UCSD-AML1 (cell line): ENCODE data around the gene ERC1.
"Not testable (repeated sequence)": the region's sequence is repeated elsewhere in the genome, so short reads cannot be mapped to it uniquely, and the experiment has no call there.

Experiments
- DNase-seq: peaks from one replicate; lab custom pipeline; 2025; ENCODE audit not compliant: unreplicated experiment; lab: John Stamatoyannopoulos, UW

ERC1 gene

DNA sequence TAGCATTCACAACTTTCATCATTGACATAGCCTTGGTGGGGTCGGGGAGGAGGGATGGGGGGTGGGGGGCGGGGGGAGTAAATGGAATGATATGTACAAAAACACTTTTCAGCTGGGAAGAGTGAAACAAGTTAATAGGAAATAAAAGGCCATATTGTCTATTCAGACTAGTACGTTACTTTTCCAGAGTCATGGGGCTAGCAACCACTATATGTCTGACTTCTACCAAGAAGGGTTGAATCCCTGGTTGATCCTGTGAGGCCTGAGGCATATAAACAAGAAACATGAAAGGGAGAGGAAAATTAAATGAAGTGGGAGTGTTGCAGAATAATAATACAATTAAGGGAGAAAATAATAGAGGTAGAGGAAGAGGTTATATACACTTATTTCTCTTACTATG lies 225.5 kb downstream of the ERC1 start:
- no peak for DNase-seq

DNA sequence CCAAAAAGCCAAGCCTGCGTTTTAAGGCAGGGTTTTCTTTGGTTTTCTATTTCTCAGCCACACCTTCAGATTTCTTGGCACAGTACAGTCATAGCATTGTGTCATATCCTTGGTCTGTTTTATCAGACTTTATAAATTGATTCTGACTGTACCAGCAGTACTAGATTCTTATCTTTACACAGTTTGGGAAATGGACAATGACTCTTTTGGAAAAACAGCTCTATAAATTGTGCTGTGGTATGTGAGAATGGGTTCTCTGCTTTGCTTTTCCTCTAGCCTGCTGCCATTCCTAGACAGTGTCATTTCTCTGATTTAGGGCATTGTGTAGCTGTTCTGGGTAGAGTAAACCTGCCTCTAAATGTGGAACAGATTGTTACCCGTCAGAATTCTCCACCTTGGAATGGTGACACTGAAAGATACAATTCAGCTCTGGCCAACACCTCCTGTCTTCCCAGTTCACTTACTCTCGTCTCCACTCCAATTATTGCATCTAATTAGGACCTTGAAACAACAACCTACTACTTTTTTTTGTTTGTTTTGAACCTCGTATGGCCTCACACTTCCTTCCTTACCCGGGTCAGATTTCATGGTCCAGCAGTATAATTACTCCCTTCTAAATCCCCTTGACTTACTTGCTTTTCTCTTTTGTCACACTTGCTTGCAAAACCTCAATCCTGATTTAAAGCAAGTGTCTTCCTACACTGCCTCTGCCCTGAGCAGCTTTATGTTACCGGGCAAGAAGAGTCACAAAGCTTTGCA lies 226.3 kb downstream of the ERC1 start:
- DNase-seq = no peak

DNA sequence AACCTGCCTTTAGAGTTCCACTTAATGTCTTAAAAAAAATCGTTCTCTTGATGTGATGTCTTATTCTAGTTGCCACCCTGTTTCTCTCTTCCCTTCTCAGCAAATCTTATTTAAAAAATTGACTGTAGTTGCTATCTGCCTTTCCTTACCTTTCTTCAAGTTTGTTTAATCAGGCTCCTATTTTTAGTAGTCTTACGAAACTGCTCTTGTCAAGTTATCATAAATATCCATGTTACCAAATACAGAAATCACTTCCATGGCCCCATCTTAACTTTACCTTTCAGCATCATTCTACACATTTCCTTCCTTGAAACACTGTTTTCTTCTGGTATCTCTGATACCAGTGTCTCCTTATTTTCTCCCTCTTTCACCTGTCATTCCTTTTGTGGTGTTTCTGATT lies 227.3 kb downstream of the ERC1 start:
- DNase-seq = no peak

DNA sequence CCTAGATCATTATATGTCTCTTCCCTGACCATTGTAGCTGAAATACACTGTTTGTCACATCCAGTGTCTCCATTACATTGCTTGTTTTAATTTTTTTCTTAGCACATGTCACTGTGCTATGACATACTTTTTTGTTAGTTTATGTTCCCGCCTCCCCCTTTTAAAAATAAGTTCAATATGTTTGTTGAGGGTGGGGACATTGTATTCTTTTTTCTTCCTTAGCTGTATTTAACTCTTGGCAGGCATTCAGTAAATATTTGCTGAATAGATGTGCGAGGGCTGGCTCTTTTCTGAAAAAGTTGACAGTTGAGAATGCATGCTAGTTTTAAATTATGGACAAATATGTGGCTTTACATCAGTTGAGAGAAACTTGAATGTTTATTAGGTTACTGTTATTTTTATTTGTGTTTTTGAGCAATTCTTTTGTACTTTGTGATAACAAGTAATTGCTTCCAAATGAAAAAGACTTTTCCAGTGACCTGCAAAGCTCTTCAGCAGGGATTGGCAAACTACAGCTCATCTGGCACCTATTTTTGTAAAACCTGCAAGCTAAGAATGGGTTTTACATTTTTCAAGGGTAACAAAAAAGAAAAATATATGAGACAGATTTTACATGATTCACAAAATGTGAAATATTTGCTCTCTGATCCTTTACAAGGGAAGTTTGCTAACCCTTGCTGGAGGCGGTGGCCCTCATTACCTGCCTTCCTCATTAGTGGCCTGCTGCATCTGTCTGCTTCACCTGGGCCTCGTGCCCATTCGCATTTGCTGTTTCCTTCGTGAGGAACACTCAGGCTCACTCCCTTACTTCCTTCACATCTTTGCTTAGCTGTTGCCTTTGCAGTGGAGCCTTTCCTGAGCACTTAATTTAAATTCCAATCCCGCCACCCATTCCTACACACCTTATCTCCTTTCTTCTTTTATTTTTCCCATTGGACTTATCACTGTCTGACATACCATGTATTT lies 229.4 kb downstream of the ERC1 start:
- DNase-seq = no peak

DNA sequence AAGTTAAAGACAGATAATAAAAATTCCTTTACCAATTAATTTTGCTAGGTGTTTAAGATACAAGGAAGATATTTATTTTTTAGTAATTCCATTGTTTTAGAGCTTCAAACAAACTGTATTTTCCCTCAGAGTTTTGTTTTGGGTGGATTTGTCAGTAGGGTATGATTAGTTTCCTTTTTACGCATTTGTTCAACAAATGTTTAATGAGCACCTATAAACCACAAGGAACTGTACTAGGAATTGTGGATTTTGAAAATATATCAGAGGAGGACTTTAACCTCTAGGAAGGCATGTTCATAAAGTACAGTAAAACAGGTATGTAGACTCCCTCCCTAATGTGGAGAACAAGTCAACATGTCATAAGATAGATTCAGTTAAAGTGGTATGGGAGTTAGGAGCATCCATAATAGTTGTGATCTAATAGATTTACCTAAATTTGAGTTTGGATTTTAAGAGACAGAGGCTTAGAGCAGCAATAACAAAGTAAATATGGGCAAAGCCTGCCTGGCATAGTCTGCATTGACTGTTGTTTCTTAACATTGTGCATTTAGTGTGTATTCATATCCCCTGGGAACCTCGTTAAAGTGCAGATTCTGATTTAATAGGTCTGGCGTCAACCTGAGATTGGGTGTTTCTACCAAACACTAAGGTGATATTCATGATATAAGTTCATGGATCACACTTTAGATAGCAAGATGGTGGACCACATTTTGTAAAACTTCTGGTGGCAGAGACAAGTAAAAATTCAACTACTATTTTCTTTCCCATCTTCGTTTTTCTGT lies 232.0 kb downstream of the ERC1 start:
- no peak for DNase-seq

DNA sequence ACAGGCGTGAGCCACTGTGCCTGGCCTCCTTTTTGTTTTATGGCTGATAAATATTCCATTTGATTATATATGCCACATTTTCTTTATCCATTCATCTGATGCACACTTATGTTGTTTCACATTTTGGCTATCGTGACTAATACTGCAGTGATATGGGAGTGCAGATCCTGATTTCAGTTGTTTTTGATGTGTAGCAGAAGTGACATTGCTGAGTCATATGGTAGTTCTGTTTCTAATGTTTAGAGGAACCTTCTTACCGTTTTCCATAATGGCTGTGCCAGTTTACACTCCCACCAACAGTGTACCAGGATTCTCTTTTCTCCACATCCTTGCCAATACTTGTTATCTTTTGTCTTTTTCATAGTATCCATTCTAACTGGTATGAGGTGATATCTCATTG lies 235.9 kb downstream of the ERC1 start:
- no peak for DNase-seq

DNA sequence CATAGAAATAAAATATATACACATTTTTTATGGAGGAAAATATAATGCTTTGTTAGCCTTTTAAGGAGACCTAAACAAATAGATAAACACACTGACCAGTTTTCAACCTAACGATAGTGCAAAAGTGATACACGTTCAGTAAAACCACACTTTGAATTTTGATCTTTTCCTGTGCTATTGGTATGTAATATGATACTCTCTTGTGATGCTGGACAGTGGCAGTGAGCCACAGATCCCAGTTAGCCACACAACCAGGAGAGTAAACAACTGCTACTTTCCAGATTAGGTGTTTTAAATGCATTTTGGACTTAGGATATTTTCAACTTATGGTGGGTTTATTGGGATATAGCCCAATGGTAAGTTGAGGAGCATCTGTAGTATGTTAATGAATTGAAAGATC lies 243.1 kb downstream of the ERC1 start:
- no peak for DNase-seq

DNA sequence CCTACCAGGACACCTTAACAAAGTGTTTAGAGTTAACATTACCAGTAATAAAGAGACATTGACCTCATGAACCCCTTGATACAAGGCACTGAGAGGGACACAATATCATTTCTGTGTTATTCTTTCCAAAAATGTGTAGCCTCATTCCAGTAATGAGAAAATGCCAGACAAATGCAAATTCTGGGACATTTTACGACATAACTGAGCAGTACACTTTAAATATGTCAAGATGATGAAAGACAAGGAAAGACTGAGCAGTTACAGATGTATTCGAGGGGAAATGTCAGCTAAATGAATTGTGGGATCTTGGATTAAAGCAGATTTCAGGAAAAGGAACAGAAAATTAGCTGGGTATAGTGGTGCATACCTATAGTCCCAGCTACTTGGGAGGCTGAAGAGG lies 255.6 kb downstream of the ERC1 start:
- no peak for DNase-seq

DNA sequence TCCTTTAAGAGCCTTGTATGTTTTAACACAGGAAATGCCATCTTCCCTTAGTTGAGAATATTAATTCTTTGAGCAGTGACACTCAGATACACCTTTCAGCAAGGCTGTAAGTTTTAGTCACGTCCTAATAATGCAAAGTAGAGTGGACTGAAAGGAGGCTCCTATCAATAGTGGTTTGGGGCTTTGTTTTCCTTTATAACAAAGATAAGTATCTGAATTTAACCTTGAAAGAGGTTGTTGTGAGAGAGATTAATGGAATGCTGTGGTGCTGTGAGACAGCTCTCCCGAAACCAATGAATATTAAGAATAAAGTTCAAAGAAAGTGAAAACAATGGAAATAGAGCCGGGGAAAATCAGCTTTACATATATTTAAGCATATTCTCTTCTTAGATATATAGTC lies 259.6 kb downstream of the ERC1 start:
- DNase-seq = no peak

DNA sequence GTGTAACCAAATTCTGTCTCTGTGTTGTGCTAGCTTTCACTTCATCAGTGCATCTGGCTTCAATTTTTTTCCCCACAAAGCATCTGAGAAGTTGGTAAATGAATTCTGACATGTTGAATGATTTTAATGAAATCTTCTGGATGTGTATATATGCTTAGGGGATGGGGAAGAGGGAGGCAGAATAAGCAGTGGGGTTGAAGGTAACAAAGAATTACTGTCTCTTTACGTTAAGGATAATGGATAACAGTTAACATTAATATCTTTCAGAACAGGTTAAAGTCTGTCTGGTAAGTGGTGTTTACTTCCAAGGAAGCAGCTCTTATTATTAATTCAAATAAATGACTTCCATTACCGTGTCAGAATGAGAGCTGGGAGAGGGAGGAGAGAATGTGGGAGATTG lies 261.7 kb downstream of the ERC1 start:
- no peak for DNase-seq

DNA sequence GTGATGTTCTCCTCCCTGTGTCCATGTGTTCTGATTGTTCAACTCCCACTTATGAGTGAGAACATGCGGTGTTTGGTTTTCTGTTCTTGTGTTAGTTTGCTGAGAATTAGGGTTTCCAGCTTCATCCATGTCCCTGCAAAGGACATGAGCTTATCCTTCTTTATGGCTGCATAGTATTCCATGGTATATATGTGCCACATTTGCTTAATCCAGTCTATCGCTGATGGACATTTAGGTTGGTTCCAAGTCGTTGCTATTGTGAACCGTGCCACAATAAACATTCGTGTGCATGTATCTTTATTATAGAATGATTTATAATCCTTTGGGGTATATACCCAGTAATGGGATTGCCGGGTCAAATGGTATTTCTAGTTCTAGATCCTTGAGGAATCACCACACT lies 264.1 kb downstream of the ERC1 start:
- DNase-seq = not testable (repeated sequence)

DNA sequence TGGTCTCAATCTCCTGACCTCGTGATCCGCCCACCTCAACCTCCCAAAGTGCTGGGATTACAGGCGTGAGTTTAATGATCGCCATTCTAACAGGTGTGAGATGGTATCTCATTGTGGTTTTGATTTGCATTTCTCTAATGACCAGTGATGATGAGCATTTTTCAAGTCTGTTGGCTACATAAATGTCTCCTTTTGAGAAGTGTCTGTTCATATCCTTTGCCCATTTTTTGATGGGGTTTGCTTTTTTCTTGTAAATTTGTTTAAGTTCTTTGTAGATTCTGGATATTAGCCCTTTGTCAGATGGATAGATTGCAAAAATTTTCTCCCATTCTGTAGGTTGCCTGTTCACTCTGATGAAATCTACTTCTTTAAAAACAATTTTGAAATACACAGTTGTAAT lies 264.8 kb downstream of the ERC1 start:
- DNase-seq = not testable (repeated sequence)

DNA sequence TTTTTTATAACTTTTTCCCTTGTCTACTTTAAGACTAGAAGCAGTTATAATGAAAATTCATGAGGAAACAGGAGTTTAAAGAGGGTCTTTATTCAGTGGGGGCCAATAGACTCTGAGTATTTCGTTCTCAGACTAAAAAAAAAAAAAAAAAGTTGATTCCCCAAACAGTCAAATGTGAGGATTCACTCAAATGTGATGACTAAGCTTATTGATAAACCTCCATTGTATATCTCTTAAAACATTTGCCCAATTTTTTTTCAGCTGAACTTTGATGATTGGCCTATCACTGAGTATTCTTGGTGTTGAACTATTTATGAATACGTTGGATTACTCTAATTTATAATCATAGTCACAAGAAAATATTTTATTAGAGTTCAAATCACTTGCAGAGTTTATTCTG lies 265.3 kb downstream of the ERC1 start:
- DNase-seq = no peak

DNA sequence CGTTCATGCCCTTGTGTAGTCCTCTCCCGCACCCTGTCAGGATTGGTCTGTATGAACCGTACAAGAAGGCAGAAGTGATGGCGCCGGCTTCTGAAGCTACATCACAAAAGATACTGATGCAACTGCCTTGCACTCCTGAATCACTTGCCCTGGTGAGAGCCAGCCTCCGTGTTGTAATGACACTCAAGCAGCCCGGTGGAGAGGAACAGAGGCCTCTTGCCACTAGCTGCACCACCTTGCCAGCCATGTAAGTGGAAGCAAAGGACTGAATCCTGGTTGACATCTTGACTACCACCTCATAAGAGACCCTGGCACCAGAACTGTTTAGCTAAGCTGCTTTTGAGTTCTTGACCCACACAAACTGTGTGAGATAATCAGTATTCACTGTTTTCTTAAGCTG lies 266.0 kb downstream of the ERC1 start:
- no peak for DNase-seq

DNA sequence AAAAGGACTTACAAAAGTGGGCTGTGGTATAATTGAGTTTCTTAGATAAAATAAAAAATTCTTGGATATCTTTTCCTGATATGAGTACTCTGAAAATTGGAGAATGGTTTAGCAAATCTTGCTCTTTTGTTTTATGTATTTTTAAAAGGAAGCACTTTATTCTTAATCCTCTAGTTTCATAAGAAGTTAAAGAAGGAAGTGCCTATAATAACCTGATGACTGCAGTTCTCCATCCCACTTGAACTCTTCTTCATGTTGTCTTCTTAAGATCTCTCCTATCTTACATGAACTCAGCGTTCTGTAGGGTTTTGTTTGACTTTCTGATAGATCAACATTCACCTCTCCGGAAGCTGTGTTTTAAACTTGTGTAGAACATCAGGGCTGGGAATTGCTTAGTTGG lies 271.0 kb downstream of the ERC1 start:
- DNase-seq = no peak

DNA sequence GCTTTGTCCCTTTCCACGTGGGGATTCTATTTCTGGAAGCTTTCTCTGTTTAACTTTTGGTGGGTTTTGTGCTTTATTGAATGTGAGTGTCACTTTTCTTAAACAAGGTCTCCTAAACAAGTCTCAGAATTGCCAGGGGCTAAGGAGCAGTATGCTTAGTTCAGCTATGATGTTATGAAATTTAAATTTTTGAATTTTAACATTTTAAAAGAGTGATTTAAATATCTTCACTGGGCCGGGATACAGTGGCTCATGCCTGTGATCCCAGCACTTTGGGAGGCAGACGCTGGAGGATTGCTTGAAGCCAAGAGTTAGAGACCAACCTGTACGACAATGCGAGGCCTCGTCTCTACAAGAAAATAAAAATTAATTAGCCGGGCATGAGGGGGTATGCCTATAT lies 276.2 kb downstream of the ERC1 start:
- DNase-seq = no peak

DNA sequence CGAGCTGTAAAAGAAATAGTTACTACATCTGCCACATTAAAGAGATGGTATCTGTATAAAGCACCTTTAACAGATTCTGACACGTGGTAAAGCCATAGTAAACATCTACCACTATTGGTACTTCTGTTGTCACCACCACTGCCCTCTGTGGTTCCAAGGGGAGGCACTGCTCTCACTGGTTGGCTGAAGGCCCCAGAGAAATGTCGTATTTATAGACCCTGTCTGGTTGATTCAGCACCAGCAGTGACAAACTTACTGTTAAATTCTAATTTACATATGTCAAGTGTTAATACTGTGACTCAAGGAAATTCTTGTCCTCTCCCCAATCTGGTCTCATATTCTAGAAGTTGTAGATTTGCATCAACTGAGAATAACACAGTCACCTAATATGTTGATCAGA lies 281.1 kb downstream of the ERC1 start:
- DNase-seq = no peak

DNA sequence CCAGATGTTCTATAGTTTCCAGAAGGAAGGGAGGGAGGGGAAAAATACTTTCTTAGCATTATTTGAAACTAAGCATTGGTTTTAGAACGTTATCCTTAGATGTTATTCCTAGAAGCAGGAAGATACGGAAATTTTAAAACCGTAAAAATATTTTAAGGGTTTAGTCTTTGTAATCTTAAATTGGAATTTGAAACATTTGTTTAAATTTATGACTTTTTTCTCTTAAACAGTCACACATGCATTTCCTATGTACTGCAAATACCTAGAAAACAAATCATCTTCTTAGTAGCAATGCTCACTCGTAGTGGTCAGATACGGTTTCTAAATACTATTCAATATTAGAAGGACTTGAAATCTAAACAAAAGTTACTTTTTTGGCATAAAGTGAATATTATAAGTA lies 282.0 kb downstream of the ERC1 start:
- no peak for DNase-seq

DNA sequence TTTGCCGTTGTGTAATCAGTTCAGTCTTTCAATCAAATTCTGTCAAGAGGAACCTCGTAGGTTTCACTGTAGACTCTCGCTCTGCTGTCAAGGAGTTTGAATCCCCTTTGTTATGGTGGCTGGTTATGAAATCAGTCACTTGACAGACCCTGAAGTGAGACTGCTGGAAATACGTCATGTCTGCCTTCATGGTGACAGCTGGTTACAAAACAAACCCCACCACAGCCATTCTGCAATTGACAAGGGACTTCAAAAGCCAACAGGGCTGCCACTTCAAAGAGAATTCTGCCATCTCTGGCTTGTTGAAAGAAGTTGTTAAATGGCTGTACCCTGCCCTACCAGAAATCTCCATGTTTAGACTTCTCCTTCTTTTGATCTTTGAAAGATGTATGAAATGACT lies 286.9 kb downstream of the ERC1 start:
- DNase-seq = no peak

DNA sequence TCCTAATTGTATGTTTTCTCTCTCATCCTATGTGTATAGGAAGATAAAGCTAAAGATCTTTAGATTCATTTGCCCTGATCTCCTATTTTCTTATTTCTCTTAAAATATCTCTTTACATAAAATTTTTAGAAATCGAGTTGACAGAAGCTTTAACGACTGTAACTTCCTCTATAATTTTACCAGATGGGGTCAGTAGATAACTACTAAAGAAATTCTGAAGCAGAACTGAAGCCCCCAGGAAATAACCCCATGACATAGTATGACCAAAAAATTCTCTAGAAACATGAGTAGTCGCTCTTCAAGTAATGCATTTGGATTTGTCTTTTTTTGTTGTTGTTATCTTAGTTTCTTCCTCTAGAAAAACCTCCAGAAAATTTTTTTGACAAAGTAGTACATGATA lies 288.0 kb downstream of the ERC1 start:
- DNase-seq = no peak

DNA sequence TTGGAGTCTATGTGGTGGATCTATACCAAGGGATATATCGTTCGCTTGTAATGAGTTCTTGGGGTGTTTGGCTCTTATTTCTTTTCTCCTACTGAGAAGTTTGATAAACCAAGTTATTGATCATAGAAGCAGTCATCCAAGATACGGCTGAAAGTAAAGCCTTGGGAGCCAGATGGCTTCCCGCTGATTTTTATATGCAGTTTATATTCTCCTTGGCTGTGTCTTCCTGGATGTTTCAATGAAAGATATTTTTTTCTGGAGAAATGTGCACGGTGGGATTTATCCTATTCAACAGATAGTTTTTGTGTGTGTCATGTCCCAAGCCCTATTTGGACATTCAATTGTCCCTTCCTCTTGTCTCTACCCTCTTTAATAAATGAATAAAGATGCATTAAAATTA lies 289.0 kb downstream of the ERC1 start:
- no peak for DNase-seq
